Ovary (tissue), 9 donors: ENCODE measurements around the gene NFKBIZ. TPM values are rescaled to one million over a fixed set of nuclear protein-coding genes. Genes with fewer than 3 reads are reported as not detected.

Source experiments
- DNase-seq, 5 donors: peaks; one replicate each; pipeline ENCODE4 v3.0.0-alpha.2; 2019 to 2020
- H3K27ac ChIP-seq, 2 donors: fragments of 200-600 bp; one replicate each; pipeline versions ENCODE4 v1.5.1 to v1.8.0; 2019 to 2022
- H3K27me3 ChIP-seq: fragments of 200-600 bp; one replicate; pipeline ENCODE4 v1.8.0; 2022
- H3K36me3 ChIP-seq: fragments of 200-600 bp; sonication (generic); one replicate; pipeline ENCODE4 v1.5.1; 2019
- H3K4me1 ChIP-seq: one replicate; pipeline ENCODE4 v1.8.1; 2013; ENCODE audit warnings: mild to moderate bottlenecking, moderate library complexity; ENCODE audit not compliant: insufficient read depth
- H3K4me3 ChIP-seq: fragments of 200-600 bp; sonication (generic); one replicate; pipeline ENCODE4 v1.5.1; 2017
- H3K9me3 ChIP-seq, 2 donors: fragments of 200-600 bp in 1 of 2; sonication (generic) in 1 of 2; one replicate each; pipeline versions ENCODE4 v1.5.1 to v1.8.1; 2013 to 2019; ENCODE audit warnings: mild to moderate bottlenecking in 1 of 2, moderate library complexity in 1 of 2
- CTCF ChIP-seq, 3 donors: fragments of 450-650 bp in 2 of 3; fragments of 200-600 bp in 1 of 3; IDR thresholded peaks; one replicate each; pipeline versions ENCODE4 v1.5.1 to v1.8.0; 2016 to 2022; ENCODE audit warnings: antibody characterized with exemption in 3 of 3, mild to moderate bottlenecking in 1 of 3
- EP300 ChIP-seq: sonication (generic); formaldehyde crosslinking; IDR thresholded peaks from one replicate; pipeline ENCODE4 v1.6.1; 2017; ENCODE audit warnings: antibody characterized with exemption
- POLR2A ChIP-seq: fragments of 450-650 bp; IDR thresholded peaks from one replicate; pipeline ENCODE4 v1.6.1; 2017; ENCODE audit warnings: antibody characterized with exemption, mild to moderate bottlenecking, moderate library complexity
- WGBS, 3 donors: extraction: QIAGEN DNeasy Blood & Tissue Kit in 1 of 3; methylation state at CpG; one replicate each; pipeline versions ENCODE4 v1.1.5 to v1.1.7; 2013 to 2017; 5-methylcytosine and 5-hydroxymethylcytosine counted together
- intact Hi-C, 4 donors: fragments of 100-400 bp; cut with DNase I; formaldehyde crosslinking; loops; one replicate each; pipeline versions ENCODE4 v1.11.0 to v1.15.1; 2022 to 2023
- polyA plus RNA-seq, 2 donors: library from polyadenylated mRNA; stranded (reverse); fragments of 200-250 nt in 1 of 2; fragments of 350-450 nt in 1 of 2; fragmentation: Illumina TruSeq in 1 of 2; extraction: RNeasy Lipid Tissue Mini Kit (QIAGEN cat#74804) in 1 of 2; gene quantifications; one replicate each; pipeline ENCODE4 v1.2.3, GENCODE V29; 2013 to 2014
- total RNA-seq, 7 donors: library from RNA; depleted of rRNA in 2 of 7; stranded (reverse); fragments of >200 nt in 2 of 7; fragmentation: NEBNext Ultra II Directional in 3 of 7; extraction: Animal tissue kit (Norgen Biotek cat#: 25700) in 3 of 7; gene quantifications; one replicate each; pipeline versions ENCODE4 v1.1.0 to v1.2.4, GENCODE V29; 2016 to 2023
- donor health status: DM: no; HTN: no; CAD: no; lungs with moderate emphysema.
- donor health status: DM: no; HTN: no; CAD: no.
- donor health status: Bipolar disorder and iron deficiency.
- donor health status: DM: yes; HTN: yes; CAD: no.
- donor health status: DM: no; HTN: no; CAD: no.
- donor health status: DM: yes; HTN: yes; CAD: no.

Gene NFKBIZ
- total and polyA plus RNA-seq, 9 donors = 7.5 to 194 (median 42.0) TPM

DNA sequence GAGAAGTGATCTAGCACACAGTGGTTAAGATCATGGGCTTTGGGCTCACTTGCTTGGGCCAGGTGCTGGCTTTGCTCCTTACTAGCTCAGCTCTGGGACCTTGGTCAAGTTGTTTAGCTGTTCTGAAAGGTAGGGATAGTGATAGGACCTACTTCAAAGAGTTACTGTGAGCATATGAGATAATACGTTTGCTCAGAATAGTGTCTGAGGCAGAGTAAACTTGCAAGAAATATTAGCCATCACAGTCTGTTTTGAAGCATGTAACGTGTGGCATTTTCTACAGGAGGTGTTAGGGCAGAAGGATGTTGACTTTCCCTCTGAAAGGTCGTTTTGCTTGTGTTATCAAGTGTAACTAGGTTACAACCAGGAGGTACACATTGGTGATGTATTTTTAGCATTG lies 34.5 kb upstream of the NFKBIZ start:
- H3K9me3 ChIP-seq = no peaks in the 10 kb centered on the region
- no peaks in the 10 kb centered on the region for H3K27me3 ChIP-seq
- DNase-seq = no peak
- no peak overlapping the region for H3K27ac ChIP-seq
- WGBS, 3 donors = 79 to 85% (median 83%) methylated on average over 3 of the region's 3 CpGs
- H3K36me3 ChIP-seq = no peaks in the 10 kb centered on the region
- TF ChIP-seq CTCF (IDR thresholded peaks at IDR 0.05) = no peak
- no peak for TF ChIP-seq EP300
- TF ChIP-seq POLR2A = no peak
- H3K4me1 ChIP-seq = no peaks in the 10 kb centered on the region
- H3K4me3 ChIP-seq = no peak overlapping the region
- intact Hi-C loops = loop anchor here in 3 of 4 donors (5.0 to 10.0 kb wide), 4 partner anchors 407 to 1510 kb away; no protein-coding TSS in a partner anchor

DNA sequence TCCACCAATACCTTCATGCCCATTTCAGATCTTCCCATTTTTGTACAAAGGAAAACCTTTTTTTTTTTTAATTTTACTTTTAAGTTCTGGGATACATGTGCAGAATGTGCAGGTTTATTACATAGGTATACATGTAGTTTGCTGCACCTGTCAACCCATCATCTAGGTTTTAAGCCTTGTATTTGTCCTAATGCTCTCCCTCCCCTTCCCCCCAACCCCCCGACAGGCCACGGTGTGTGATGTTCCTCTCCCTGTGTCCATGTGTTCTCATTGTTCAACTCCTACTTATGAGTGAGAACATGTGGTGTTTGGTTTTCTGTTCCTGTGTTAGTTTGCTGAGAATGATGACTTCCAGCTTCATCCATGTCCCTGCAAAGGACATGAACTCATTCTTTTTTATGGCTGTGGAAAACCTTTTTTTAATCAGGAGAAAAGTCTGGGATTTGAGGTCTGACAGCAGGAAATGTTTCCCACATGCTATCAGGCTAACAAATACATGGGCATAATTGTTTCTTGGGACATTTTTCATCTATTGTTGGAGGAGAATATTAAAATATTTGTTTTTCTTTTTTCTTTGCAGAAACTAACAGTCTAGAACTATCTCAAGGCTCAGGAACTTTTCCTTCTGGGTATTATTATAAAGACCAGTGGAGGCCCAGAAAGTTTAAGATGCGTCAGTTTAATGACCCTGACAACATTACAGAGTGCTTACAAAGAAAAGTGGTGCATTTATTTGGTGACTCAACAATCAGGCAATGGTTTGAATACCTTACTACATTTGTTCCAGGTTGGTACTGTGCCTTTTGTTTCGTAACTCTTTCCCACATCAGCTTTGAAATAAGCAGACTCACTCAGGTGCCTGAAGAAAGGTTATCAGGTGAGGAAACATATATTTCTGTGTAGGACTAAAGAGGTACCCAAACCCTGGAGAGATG lies 32.8 kb upstream of the NFKBIZ start:
- H3K36me3 ChIP-seq = no peaks in the 10 kb centered on the region
- H3K4me1 ChIP-seq = no peaks in the 10 kb centered on the region
- DNase-seq = no peak
- intact Hi-C loops = loop anchor here in 1 of 4 donors (5.0 to 10.0 kb wide), 2 partner anchors 721 to 1508 kb away; no protein-coding TSS in a partner anchor
- 53 to 61% (median 58%) methylated on average over 4 of the region's 4 CpGs for WGBS, 3 donors
- no peak for TF ChIP-seq POLR2A
- no peak for TF ChIP-seq CTCF (IDR thresholded peaks at IDR 0.05)
- TF ChIP-seq EP300 = no peak
- H3K27me3 ChIP-seq = no peaks in the 10 kb centered on the region
- H3K4me3 ChIP-seq = no peak overlapping the region
- H3K27ac ChIP-seq = no peak overlapping the region
- no peaks in the 10 kb centered on the region for H3K9me3 ChIP-seq

GRCh38 chr3:101817992-101818391 lies 31.3 kb upstream of the NFKBIZ start:
- H3K4me3 ChIP-seq = no peak overlapping the region
- H3K9me3 ChIP-seq = no peaks in the 10 kb centered on the region
- intact Hi-C loops = loop anchor here in 1 of 4 donors (5.0 to 10.0 kb wide), 2 partner anchors 719 to 1507 kb away; no protein-coding TSS in a partner anchor
- no peaks in the 10 kb centered on the region for H3K4me1 ChIP-seq
- TF ChIP-seq POLR2A (no peak), CTCF (IDR thresholded peaks at IDR 0.05) (no peak), EP300 (no peak)
- H3K36me3 ChIP-seq = no peaks in the 10 kb centered on the region
- no peak for DNase-seq
- H3K27ac ChIP-seq = no peak overlapping the region
- WGBS, 3 donors = 95 to 96% (median 96%) methylated on average over 5 of the region's 5 CpGs
- H3K27me3 ChIP-seq = no peaks in the 10 kb centered on the region

GRCh38 chr3:101819649-101820206 lies 29.6 kb upstream of the NFKBIZ start:
- H3K4me3 ChIP-seq = no peak overlapping the region
- WGBS, 3 donors = 92 to 96% (median 95%) methylated on average over 2 of the region's 2 CpGs
- intact Hi-C loops = loop anchor here in 1 of 4 donors (5.0 to 10.0 kb wide), 2 partner anchors 718 to 1505 kb away; no protein-coding TSS in a partner anchor
- H3K9me3 ChIP-seq = no peaks in the 10 kb centered on the region
- no peak overlapping the region for H3K27ac ChIP-seq
- DNase-seq = no peak
- no peaks in the 10 kb centered on the region for H3K36me3 ChIP-seq
- H3K27me3 ChIP-seq = no peaks in the 10 kb centered on the region
- TF ChIP-seq EP300 = no peak
- no peak for TF ChIP-seq CTCF (IDR thresholded peaks at IDR 0.05)
- no peak for TF ChIP-seq POLR2A
- no peaks in the 10 kb centered on the region for H3K4me1 ChIP-seq
